HEK293T (cell line): ENCODE data around the gene CCM2.

Experiments
- CTCF ChIA-PET: fragments of 350-600 bp; formaldehyde crosslinking; extraction: SDS; loops from one replicate; lab custom pipeline; 2021; ENCODE audit warnings: antibody characterized with exemption, inconsistent platforms; lab: Yijun Ruan, JAX
- POLR2A ChIA-PET: fragments of 350-600 bp; formaldehyde crosslinking; extraction: SDS; loops from one replicate; lab custom pipeline; 2020; ENCODE audit warnings: antibody characterized with exemption, inconsistent platforms; lab: Yijun Ruan, JAX
- DNase-seq: peaks from one replicate; pipeline ENCODE4 v3.0.0; 2012; ENCODE audit warnings: mixed read lengths; ENCODE audit errors: extremely low spot score
- ARNT ChIP-seq: fragments of 450-650 bp; IDR thresholded peaks from 2 replicates; pipeline ENCODE4 v1.6.1; 2017; ENCODE audit warnings: mild to moderate bottlenecking
- BHLHE40 ChIP-seq: fragments of 450-650 bp; IDR thresholded peaks from 2 replicates; pipeline ENCODE4 v1.6.1; 2016; ENCODE audit warnings: mild to moderate bottlenecking, moderate library complexity, borderline replicate concordance
- CTBP1 ChIP-seq: fragments of 450-650 bp; IDR thresholded peaks from 2 replicates; pipeline ENCODE4 v1.6.1; 2016; ENCODE audit warnings: borderline replicate concordance
- ELF4 ChIP-seq: fragments of 450-650 bp; IDR thresholded peaks from 2 replicates; pipeline ENCODE4 v1.6.1; 2017; ENCODE audit warnings: antibody characterized with exemption
- FOXA1 ChIP-seq: fragments of 450-650 bp; IDR thresholded peaks from 2 replicates; pipeline ENCODE4 v1.6.1; 2016; ENCODE audit warnings: mild to moderate bottlenecking
- FOXK2 ChIP-seq: fragments of 450-650 bp; IDR thresholded peaks from 2 replicates; pipeline ENCODE4 v1.6.1; 2016; ENCODE audit warnings: mild to moderate bottlenecking
- FOXM1 ChIP-seq: fragments of 450-650 bp; IDR thresholded peaks from 2 replicates; pipeline ENCODE4 v1.6.1; 2017; ENCODE audit warnings: mild to moderate bottlenecking, borderline replicate concordance
- HDGF ChIP-seq: fragments of 450-650 bp; IDR thresholded peaks from 2 replicates; pipeline ENCODE4 v1.6.1; 2017; ENCODE audit warnings: antibody characterized with exemption, borderline replicate concordance
- L3MBTL2 ChIP-seq: fragments of 450-650 bp; conservative IDR thresholded peaks from 2 replicates; pipeline ENCODE4 v1.6.1; 2016; ENCODE audit warnings: mild to moderate bottlenecking
- LEF1 ChIP-seq: fragments of 450-650 bp; IDR thresholded peaks from 2 replicates; pipeline ENCODE4 v1.6.1; 2017; ENCODE audit warnings: mild to moderate bottlenecking, borderline replicate concordance
- NFRKB ChIP-seq: fragments of 450-650 bp; IDR thresholded peaks from 2 replicates; pipeline ENCODE4 v1.6.1; 2016; ENCODE audit warnings: mild to moderate bottlenecking, moderate library complexity
- PKNOX1 ChIP-seq: fragments of 450-650 bp; IDR thresholded peaks from 2 replicates; pipeline ENCODE4 v1.6.1; 2016
- SP1 ChIP-seq: fragments of 450-650 bp; IDR thresholded peaks from 2 replicates; pipeline ENCODE4 v1.6.1; 2017
- SUZ12 ChIP-seq: fragments of 450-650 bp; IDR thresholded peaks from 2 replicates; pipeline ENCODE4 v1.6.1; 2016; ENCODE audit warnings: mild to moderate bottlenecking
- TARDBP ChIP-seq: fragments of 450-650 bp; IDR thresholded peaks from 2 replicates; pipeline ENCODE4 v1.6.1; 2016
- ZNF384 ChIP-seq: fragments of 450-650 bp; IDR thresholded peaks from 2 replicates; pipeline ENCODE4 v1.6.1; 2016

Gene CCM2

GRCh38 chr7:45026984-45027773 lies 27.2 kb downstream of the CCM2 start:
- DNase-seq, result no peak
- TF ChIP-seq PKNOX1 (no peak), SP1 (no peak), ZNF384 (no peak), LEF1 (no peak), CTBP1 (no peak), NFRKB (no peak), HDGF (no peak), ELF4 (no peak), SUZ12 (no peak), L3MBTL2 (no peak), FOXM1 (no peak), FOXK2 (no peak), ARNT (no peak), TARDBP (no peak), BHLHE40 (no peak), FOXA1 (no peak)
- ChIA-PET POLR2A (no interaction called here), CTCF (interaction anchor here (1.4 kb wide), 1 partner anchor 53 kb away, joined by 3 read pairs; no protein-coding TSS in a partner anchor)

- TF ChIP-seq BHLHE40 (no peak), LEF1 (no peak), FOXA1 (no peak), ELF4 (no peak), FOXM1 (no peak), PKNOX1 (no peak), ARNT (no peak), SUZ12 (no peak), HDGF (no peak), NFRKB (no peak), FOXK2 (no peak)
- DNase-seq, result no peak
- CTCF ChIA-PET, result interaction anchor here (1.4 kb wide), 1 partner anchor 54 kb away, joined by 3 read pairs; no protein-coding TSS in a partner anchor
- POLR2A ChIA-PET, result no interaction called here
Measured at GRCh38 chr7:45027774-45028114, 27.7 kb downstream of the CCM2 start.

GRCh38 chr7:45028138-45028919 lies 28.3 kb downstream of the CCM2 start:
- ChIA-PET POLR2A (no interaction called here), CTCF (interaction anchor here (1.4 kb wide), 1 partner anchor 55 kb away, joined by 3 read pairs; no protein-coding TSS in a partner anchor)
- TF ChIP-seq FOXM1 (no peak), SUZ12 (no peak), ARNT (no peak), L3MBTL2 (no peak), ELF4 (no peak), BHLHE40 (no peak), HDGF (no peak), FOXK2 (no peak), TARDBP (no peak)
- DNase-seq, result no peak

- no peak for DNase-seq
- TF ChIP-seq ELF4 (no peak), FOXA1 (no peak), ZNF384 (no peak), FOXM1 (no peak), LEF1 (no peak), HDGF (no peak), CTBP1 (no peak), SP1 (no peak), BHLHE40 (no peak), SUZ12 (no peak), TARDBP (no peak), FOXK2 (no peak), L3MBTL2 (no peak), NFRKB (no peak)
- CTCF ChIA-PET, result no interaction called here
- POLR2A ChIA-PET, result no interaction called here
Measured at GRCh38 chr7:45028920-45029344, 28.9 kb downstream of the CCM2 start.

GRCh38 chr7:45031829-45032228 lies 31.8 kb downstream of the CCM2 start:
- ChIA-PET POLR2A (no interaction called here), CTCF (no interaction called here)
- no peak for TF ChIP-seq NFRKB
- DNase-seq, result no peak

- no peak for DNase-seq
- CTCF ChIA-PET, result no interaction called here
- POLR2A ChIA-PET, result no interaction called here
- TF ChIP-seq ELF4 (no peak), SP1 (no peak), ZNF384 (no peak), NFRKB (no peak), ARNT (no peak), SUZ12 (no peak), HDGF (no peak), FOXM1 (no peak), TARDBP (no peak), CTBP1 (no peak), BHLHE40 (no peak), PKNOX1 (no peak), FOXK2 (no peak), FOXA1 (no peak), L3MBTL2 (no peak), LEF1 (no peak)
Measured at GRCh38 chr7:45032421-45032820, 32.4 kb downstream of the CCM2 start.
